Stimulated activated CD8-positive, alpha-beta memory T cell treated with anti-CD3 and anti-CD28 coated beads, Interleukin-12 subunit alpha, Interleukin-12 subunit beta, amount 100 ng/mL, for 24 hours (primary cell): Measurements from ENCODE around the gene DNAJB6.
"Not testable (repeated sequence)": the region's sequence is repeated elsewhere in the genome, so short reads cannot be mapped to it uniquely, and the experiment has no call there.

Experiments used
- DNase-seq: peaks from one replicate; pipeline ENCODE4 v3.0.0-alpha.2; 2020; ENCODE audit errors: extremely low read depth

Gene DNAJB6

DNA sequence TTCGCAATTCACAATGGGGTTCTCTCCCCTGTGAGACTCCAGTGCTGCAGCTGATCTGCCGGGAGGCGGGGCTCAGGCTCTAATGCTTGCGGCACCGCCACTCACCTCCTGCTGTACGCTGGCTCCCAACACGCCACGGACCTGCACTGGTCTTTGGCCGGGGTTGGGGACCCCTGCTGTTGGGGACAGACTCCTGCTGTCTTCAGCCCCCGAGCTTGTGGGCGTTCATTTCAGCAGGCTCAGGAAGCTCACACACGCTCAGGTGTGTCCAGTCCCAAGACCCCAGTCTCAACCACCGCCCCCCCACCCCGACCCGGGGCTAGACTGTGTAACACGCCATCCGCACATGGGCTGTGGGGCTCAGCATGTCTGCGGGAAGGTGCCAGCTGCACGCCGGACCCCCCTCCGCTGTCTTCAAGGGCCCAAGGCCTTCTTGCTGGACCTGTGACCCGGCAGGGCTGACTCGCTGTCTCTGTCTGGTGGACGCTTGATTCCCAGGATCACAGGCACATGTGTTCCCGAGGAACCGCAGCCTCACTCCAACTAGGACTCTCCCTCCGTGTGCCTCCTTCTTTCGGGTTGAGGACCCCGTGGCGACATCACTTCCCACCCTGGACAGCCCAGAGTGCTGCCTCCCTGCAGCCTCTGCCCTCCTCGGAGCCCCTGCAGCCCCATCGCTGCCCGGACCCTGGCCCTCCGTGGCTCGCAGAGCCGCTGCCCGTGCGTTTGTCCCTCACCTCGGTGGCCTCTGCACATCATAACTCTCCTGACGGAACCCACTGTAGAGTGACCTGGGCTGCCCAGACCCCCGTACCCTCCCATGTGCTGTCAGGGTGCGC lies 106.4 kb downstream of the DNAJB6 start:
- DNase-seq = no peak

DNA sequence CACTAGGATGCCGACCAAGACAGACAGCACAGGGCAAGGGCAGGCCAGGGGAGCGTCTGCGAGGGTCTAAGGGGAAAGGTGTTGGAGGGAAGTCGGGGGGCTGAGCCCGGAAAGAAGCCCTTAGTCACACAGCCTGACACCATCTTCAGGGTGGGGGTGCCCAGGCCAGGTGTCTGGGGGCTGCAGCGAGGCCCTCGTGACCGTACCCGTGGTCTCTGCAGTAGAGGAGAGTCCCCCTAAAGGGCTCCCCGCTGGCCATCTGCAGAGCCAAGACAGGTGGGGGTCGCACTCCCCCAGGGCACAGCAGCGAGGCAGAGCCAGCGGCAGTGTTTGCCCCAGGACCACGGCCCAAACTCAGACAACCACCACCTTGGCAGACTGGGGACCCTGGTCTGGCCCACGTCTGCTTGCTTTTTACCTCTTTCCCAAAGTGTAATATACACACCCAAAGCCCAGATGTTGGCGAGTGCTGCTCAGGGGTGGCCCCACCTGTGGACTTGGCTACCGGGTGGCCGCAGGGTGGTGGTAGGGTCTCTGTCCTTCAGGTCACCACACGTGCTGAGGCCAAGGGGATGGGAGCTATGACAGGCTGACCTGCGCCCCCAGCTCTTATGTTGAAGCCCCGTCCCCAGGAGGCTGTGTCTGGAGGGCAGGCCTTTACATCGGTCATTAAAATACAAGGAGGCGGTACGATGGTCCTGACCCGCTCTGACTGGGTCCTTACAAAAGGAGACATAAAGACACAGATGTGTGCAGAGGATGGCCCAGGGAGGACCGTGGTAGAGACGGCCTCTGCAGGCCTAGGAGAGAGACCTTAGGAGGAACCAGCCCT lies 107.4 kb downstream of the DNAJB6 start:
- no peak for DNase-seq

DNA sequence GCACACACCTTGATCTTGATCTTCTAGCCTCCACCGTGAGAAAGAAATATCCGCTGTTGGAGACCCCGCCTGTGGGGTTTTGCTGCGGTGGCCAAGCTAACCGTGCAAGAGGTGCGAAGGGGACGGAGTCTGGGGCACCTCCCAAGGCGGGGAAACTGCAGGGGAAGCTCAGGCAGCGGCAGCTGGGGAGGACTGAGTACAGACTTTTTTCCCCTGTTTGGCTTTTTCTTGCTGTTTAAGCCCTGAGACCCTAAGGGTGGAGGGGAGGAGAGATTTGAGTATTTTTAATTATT lies 108.0 kb downstream of the DNAJB6 start:
- no peak for DNase-seq

DNA sequence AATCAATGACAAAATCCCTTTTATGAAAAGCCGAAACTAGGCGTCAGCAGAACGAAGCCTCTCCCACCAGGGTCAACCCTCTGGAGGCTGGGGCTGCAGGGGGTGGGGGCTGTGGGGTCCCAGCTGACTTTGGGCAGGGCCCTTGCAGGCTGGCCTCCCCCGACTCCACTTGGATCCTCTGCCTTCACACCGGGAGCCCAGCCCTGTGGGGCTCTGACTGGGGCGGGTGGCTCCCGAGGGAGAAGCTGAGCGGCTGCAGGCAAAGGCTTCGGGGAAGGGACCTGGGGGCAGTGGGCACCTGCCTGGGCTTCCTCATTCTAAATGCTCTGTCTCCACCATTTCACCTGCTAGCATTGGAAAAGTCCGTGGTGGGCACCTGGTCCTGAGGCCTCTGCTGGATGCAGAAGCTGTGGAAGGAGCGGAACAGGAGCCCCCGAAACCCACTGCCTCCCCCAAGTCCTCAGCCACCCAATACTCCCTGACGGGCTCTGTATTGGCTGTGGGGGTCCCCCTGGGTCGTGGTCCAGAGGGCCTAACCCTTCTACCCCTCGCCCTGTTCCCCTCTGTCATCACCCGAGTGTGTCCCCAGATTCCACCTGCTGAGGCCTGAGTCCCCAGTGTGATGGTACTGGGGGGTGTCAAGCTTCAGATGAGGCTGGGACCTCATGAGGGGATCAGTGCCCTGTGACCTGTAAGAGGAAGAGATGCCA lies 108.6 kb downstream of the DNAJB6 start:
- no peak for DNase-seq

DNA sequence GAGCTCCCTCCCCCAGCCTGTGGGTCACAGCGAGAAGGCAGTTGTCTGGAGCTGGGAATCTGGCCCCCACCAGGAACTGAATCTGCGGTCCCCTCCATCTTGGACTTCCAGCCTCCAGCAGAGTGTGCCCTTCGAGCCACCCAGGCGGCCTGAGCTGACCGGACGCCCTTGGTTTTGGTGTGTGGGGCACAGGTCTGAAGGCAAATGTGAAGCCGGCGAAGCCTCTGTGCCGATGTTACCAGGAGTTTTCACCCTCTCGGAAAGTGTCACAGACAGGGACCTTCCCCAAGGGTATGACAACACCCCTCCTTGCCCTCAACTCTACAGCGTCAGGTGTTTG lies 109.1 kb downstream of the DNAJB6 start:
- no peak for DNase-seq

DNA sequence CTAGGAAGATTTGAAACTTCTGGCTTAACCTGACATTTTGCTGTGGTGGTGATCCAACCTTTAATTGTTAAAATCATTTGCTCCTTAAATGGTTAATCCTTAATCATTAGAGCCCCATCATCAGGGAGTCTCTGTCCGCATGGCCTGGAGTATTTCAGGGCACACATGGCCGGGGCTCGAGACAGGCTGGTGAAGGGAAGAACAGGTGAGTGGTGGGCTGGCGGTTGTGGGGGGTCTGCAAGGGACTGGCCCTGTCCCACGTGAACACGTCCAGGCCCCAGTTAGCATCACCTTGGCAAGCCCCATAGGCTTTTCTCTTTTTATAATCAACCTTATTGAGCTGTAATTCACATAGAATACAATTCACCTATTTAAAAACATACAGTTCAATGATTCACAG lies 109.5 kb downstream of the DNAJB6 start:
- DNase-seq = no peak

DNA sequence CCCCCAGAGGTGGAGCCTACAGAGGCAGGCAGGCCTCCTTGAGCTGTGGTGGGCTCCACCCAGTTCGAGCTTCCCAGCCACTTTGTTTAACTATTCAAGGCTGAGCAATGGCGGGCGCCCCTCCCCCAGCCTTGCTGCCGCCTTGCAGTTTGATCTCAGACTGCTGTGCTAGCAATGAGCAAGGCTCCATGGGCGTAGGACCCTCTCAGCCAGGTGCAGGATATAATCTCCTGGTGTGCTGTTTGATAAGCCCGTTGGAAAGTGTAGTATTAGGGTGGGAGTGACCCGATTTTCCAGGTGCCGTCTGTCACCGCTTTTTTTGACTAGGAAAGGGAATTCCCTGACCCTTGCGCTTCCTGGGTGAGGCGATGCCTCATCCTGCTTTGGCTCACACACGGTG lies 117.2 kb downstream of the DNAJB6 start:
- DNase-seq = not testable (repeated sequence)

DNA sequence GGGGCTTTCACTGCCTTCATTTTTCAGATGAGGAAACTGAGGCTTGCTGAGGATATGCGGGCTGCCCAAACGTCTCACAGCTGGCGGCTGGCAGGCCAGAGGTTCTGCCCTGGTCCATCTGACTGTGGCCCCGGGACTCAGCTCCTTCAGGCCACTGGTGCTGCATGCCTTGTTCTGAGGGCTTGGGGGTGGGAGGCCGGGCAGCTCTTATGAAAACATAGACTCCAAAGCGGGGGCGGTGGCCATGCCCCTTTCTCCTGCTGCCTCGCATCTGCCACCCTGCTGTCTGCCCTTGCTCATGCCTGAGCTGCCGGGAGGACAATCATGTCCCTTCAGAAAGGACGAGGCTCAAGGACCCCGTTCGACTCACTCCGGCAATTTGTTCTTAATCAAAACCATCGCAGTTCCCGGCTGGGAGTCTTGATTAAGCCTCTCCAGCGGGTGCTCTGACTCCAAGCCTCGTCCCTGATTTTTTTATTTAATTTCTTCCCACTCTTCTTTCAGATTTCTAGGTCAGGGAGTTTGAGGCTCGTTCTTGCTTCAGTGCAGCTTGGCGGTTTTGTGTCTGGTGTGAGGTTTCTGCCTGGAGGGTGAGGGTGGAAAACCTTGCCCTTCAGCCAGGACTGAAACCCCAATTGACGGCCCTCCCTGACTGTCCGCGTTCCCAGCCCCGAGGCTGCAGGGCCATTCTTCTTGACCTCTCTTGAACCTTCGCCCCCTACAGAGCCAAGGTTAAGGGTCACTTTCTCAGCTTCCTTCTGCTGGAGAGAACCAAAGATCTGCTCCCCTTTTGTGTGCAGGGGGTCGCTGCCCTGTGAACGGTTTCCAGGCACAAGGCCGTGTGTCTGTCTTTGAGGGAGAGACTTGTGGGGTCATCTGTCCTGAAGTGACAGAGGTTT lies 120.8 kb downstream of the DNAJB6 start:
- DNase-seq = no peak

DNA sequence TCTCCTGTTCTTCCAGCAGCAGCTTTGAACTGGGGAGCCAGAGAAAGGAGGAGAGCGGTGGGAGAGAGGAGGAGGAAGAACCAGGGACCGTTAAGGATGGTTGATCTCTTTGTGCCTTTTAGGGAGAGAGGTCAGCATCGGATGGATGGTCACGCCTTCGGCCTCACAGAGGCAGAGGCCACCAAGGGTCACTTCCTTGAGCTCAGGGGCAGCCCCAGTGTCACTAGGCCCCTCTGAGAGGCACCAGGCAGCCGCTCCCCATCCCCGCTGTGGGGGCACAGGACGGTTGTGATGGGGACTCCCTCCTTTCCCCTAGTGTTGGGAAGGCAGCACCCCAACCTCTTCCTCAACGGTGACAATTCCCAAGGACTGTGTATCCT lies 121.4 kb downstream of the DNAJB6 start:
- no peak for DNase-seq

DNA sequence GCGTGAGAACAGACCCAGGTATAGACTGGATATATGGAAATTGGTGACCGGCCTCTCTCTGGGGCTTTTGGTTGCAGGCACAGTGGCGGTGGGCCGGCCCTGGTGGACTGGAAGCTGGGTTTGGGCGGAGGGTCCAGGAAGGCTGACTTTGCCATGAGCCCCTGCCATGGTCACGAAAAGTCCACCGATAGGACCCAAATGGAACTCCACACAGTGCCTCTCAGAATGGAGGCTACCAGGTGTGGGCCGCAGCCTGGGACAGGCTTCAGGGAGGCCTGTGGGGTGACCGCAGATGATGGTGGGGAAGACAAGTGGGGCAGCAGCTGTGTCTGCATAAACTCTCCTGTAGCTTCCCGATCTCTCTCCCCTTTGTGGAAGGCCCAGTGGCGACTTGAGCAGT lies 123.2 kb downstream of the DNAJB6 start:
- DNase-seq = no peak

DNA sequence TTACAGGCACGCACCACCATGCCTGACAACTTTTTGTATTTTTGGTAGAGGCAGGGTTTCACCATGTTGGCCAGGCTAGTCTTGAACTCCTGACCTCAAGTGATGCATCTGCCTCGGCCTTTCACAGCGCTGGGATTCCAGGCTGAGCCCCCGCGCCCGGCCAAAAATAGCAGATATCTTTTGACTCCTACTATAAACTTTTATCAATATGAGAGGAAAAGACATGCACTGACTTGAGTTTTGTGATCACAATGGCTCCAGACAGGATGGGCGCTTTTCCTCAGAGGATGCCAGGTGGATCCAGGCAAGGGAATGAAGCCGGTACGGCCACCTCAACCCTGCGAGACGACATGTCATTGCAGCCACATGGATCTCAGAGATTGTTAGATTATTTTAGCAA lies 123.9 kb downstream of the DNAJB6 start:
- DNase-seq = no peak

DNA sequence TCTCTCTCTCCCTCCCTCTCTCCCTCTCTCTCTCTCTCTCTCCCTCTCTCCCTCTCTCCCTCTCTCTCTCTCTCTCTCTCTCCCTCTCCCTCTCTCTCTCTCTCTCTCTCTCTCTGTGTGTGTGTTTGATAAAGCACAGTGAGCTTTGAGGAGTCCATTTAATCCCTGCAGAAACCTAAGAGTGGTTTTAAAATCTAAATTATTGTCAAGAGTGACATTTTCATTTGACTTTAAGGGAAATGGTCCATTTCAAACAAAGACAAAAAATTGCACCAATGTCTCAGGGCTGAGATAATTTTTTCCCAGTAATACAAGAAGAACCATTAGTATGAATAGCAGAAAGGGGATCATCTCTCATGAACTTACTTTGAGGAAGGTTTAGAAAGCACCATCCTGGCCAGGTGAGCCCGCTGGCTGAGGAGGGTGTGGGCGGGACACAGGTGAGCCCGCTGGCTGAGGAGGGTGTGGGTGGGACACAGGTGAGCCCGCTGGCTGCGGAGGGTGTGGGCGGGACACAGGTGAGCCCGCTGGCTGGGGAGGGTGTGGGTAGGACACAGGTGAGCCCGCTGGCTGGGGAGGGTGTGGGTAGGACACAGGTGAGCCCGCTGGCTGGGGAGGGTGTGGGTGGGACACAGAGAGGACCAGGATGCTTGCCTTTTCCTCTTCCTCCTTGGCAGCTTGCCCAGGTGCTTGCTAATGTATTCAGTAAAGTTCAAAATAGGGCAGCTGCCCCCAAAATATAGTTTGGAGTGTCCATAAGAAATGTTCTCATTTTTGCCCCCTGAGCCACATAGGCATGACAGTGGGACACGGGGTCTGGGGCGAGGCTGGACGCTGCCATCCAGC lies 125.0 kb downstream of the DNAJB6 start:
- no peak for DNase-seq

DNA sequence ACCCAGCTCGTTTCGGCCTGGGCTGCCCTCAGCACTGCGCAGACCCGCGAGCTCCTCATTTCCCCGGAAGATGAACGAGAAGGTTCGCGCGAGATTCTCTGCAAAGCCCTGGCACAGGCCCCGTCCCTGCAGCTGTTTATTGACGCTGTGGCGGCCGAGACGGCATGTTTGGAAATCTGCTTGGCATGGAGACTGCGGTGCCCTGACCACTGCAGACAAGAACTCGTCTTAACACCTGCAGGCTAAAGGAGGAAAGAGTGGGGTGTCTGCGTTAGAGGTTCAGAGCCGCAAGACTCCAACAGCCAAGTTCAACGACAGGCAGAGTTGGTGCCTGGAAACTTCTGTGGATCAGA lies 125.6 kb downstream of the DNAJB6 start:
- no peak for DNase-seq

DNA sequence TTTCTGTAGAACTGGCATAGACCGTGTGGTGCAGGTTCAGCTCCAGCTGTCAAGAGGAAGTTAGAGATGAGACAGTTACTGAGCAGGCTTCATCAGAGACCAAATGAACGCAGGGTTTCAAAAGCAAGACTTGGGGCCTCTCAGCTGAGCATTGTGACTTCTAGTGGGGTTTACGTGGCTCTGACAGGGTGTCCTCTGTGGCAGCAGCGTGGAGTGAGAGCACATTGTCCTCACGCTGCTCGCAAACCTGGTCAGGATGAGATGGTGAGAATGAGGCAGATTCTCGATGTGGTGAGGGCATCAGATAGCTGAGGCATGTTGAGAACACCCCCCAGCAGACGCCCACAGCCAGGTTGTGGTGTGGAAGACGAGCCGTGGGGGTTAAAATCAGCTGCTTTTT lies 126.0 kb downstream of the DNAJB6 start:
- no peak for DNase-seq

DNA sequence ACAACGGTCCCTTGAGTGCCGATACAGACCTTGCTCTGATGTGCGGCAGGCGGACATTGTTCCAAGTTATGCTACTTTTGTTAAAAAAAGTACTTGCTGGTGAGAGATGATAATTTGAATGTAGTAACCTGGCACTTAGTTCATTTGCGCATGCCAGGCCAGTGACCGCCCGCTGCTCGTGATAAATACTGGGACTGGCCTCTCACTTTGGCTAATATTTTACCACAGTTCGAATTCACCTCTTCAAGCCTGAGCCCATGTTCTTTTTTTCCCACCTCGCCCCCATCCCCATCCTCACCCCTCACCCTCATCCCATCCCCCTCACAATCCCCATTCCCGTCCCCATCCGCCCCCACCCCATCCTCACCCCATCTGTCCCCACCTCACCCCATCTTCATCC lies 126.4 kb downstream of the DNAJB6 start:
- no peak for DNase-seq

DNA sequence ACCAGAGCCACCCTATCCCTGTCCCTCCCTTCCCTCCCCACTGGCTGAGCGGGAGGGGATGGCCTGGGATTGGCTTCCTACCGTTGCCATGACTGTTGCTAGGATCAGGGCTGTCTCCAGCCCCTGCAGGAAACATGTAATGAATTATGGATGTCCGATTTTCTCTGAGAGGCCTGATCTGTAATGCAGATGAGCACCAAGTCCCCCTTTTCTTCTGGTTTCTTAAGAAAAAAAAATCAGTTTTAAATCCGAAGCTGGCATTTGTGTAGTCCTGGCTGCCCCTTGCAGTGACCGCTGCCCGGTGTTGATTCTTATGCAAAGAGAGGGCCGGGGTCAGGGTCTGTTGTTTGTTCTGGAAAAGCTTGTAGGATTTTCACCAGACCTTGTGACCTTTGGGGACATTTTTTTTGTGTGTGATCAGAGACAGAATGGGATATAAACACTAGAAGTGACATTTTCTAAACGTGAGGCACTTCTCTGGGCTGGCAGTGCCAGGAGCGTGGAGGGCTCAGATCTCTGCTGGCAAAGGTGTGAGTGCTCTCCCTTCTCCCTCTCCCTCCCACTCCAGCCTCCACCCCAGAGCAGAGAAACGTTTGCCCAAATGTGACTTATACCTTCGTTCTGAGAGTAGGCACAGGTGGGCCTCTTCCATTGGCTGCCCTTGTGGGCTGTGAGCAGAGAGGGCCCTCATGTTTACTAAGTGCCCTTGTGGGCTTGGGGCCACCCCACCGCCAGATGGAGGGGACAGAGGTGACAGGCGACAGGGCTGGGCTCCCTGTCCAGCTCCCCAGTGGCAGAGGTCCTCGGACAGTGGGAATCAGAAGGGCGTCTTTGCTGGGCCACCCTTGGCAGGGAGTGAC lies 127.5 kb downstream of the DNAJB6 start:
- DNase-seq = no peak

DNA sequence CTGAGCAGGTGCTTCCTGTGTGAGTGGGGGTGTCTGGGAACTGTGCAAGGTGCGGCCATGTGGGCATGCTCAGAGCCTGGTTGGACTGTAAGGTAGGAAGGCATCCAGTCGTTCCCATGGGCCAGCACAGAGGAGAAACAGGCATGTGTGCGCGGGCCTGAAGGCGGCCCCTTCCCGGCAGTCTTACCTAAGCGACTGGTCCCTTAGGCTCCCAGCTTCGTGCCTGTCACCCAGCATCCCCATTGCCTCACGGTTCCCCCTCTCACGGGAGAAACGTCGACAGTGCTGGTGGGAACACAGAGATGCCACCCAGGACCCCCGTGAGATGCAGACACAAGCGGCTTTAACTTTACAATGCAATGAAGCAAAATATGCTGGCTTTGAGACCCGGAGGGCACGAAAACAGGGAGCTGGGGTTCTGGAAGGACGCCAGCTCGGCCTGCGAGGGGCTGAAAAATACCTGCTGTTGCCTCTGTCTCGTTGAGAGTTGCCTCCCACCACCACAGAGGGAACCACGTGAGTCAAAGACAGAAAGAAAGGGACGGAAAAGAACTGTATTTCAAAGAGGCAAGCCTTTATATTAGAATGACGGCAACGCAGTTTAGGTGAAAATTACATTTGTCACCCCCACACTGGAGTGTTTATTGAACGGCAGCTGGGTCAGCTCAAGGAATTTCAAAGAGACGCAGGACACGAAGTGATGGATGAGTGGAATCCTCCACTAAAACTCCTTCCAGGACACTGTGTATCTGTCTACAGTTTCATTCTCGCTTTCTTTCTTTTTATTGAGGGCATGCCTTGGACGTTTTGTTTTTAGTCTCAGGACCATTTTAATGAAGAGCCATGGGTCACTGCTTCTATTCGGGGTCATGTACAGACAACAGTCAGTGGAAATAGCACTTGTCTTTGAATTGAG lies 128.4 kb downstream of the DNAJB6 start:
- DNase-seq = no peak

DNA sequence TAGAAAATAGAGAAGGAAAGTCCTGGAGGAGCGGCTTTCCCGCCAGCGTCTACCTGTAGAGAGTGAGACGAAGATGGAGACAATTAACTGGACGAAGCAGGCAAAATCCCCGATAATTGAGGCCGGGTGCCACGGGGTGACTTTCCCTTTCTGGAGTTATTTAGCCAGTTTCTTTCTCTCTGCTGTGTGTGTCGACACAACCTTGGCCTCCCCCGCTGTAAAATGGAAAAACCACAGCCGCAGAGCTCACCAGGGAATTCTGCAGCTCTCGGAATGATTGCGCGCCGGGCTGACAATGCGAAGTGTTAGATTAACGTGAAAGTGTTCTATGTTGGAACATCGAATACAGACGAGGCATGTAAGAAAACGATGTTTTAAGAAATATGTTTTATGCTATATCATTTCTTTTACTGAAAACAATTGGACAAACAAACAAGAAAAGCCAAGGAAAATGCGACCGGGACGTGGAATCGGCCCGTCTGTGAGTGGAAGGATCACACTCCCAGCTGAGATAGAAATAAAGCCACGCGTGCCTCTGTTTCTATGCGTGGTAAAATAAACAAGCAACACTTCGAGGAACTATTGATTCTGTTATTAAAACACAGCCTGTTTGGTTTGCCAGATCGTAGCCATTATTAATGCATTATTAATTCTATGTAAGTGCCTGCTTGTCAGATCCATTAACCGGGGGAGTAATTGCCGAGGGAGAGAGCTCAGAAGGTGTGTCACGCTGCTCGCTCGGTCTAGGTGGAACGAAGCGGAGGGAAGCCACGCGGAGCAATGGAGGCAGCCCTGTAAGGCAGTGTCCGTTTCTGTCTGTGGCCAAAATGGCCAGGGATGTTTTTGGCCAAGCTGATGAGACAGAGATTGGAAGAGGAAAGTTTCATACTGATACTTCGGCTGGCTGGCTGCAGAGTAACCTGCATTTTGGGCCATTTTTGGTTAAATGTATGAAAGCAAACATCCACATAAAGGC lies 129.4 kb downstream of the DNAJB6 start:
- no peak for DNase-seq
